DMS114 treated with DMSO at 0.1 percent for 48 hours (cell line): Measurements from ENCODE around the gene SETD9.
A peak's percentile ranks its signal among the peaks of the same experiment; 100 is the strongest.

Experiments used
- DNase-seq: peaks from one replicate; lab custom pipeline; 2025; ENCODE audit not compliant: unreplicated experiment; lab: John Stamatoyannopoulos, UW

The SETD9 gene

DNA sequence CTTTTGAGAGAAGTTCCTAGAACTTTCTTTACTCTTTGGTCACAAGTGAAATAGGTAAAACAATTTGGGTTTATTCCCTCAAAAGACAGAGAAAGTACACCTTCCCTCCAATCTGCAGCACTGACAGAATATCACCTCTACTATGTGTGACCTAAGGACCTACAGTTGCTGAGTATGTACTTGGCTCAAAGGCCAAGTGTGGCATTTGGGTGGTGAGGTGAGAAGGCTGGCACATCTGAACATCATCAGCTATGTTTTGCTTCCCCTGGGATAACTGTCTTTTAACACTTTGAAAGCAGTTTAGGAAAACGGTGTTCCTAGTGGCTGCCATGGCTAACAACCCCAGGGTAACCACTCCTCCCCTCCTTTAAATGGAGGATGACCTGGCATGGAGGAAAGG, 24.9 kb downstream of the SETD9 start:
- no peak for DNase-seq

DNA sequence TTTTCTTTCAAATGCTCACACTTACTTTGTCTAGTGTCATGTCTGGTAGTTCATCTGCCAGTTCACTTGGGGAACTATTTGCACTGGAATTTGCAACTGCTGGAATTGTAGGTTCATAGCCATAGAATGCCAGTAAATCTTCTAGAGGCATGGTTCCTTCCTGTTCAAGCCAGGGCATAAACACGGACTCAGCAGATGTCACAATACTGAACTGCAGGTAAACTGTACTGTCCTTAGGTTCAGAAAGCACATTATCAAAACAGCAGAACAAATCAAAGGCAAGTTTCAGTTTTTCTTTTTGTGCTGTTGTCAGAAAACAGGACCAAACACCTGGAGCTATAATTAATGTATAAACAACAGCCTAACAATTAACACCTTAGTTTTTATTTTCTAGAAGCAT, 29.5 kb downstream of the SETD9 start:
- DNase-seq: no peak

DNA sequence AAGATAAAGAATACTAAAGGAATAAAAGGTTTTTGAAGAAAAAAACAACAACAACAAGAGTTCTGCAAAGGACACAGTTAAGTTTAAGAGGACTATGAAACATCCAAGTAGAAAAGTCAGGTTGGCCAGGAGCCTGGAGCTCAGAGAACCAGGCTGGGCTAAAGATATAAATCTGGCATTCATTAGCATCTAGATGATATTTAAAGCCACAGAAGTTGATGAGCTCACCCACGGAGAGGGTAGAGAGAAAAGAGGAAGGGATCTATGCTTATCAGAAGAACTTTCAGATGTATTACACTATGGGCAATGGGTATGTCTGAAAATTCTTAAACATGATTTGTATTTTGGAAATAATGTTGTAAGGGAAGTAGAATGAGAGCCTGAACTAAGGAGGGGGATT, 32.6 kb downstream of the SETD9 start:
- no peak for DNase-seq

DNA sequence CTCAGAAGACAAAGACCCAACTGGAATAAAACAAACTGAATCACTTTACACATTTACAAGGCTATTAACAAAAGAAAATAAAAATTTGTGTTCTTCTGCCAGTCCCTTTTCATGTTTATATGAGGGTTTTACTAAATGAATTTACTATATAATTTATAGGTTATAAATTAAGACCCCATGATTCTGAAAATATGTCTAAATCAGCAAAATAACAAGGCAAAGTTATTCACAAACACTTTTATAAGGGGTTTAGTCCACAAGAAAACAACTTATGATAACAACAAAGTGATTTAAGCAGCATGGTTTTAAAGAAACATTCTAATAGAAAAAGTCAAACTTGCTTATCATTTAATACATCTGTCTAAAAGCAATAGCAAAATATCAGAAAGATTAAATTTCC, 37.7 kb downstream of the SETD9 start:
- no peak for DNase-seq

DNA sequence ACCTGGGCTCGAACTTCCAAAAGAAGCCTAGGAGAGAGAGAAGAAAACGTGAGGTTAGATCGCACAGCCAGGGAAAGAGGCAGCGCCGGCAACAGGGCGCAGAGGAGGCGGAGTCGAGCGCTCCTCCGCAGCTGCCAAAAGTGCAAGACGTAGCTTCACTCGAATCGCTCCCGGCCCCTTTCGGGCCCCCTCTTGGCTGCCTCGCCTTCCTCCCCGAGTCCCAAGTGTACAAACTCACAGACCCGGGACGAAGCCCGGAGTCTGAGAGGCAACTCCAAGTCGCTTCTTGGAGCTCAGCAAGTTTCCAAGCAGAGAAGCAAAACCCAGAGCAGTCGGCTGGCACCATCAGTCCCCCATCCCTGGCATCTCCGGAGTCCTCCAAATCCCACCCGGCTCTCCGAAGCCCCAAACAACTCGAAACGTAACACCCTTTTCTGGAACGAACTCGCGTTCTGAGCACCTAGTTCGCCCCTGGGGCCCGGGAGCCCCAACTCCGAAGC, 41.3 kb downstream of the SETD9 start:
- peak; percentile 23 for DNase-seq

DNA sequence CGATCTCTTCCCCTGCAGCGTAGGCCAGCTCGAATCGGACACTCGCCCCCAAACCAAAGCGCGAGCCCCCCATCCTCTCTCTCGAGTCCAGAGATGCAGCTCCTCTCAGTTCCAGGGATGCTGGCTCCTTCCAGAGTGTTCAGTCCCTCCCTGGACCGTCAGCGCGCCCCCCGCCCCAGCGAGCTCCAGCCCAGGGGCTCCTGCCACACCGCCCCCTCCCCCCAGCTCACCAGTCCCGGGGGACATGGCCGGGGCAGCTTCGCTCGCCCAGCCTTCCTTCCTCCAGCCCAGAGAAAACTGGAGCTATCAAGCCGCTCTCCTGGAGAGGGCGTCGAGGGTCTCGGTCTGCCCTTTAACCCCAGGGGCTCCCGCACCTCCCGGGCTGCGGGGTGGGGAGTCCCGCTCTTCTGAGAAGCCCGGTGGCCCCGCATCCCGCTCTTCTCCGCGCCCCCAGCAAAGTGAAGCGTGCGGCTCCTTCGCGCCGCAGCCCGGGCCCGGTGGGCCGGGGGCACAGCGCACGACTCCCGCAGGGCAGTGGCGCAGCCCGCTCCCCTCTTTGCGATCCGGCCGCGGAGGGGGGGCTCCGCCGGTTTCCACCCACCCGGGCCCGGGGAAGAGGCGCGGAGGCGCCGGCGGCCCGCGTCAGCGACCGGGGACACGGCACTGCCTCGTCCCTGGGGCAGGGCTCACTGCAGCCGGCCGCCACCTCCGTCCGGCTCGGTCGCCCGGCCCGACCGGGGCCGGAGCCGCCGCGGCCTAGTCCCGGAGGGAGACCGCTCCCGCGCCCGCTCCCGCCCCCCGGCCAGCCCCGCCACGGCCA, 41.9 kb downstream of the SETD9 start:
- no peak for DNase-seq

DNA sequence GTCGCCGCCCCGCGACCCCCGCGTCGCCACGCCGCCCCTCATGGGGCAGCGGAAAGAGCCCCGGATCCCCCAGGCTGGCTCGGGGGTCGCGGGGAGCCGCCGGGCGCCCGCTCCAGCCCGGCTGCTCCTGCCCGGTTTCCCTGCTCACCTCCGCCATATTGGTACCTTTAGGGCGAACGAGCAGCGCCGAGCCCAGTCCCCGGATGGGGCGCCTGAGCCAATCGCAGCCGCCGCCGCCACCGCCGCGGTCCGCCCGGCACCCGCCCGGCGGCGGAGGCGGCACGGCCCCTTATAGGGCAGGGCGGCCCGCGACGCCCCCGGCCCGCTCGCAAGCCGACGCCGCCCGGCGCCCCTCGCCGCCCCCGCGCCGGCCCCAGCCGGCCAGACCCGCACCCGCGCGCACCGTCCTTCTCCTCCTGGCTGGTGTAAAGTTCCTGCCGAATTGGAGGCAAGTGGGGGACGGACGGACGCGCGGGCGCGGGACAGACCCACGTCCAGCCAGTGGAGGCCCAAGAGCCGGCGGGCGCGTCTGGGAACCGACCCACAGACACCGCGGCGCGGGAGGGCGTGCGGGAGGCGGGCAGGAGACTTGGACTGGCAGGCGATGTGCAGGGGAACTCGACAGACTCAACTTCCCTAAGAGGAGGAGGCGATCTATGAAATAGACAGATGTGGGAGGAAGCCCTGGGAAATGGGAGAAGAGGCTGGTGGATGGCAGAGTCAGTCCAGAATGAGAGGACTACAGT, 42.7 kb downstream of the SETD9 start, which contains the start of gene MIER3:
MIER3 (minus strand) TSS at position 178 of the 746 bp plus-strand sequence; CDS start at position 157, 21 bp downstream.
- peak; percentile 39 for DNase-seq

DNA sequence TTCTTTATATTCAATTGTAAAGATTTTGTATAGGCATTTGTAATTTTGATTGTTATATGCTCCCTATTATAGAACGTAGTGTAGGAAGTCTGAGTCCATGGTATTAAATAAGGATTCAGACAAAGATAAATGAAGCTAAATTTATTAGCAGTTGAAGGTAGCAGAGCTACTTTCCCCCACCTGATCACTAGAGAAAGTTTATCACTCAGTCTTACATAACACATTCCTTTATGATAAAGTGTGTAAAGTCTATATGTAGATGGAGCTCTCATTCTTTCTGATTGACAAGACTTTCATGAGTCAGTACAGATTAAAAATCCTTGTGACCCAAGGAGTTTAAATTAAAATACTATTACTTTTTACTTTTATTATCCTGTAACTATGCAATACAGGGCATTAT, 44.9 kb downstream of the SETD9 start:
- no peak for DNase-seq

DNA sequence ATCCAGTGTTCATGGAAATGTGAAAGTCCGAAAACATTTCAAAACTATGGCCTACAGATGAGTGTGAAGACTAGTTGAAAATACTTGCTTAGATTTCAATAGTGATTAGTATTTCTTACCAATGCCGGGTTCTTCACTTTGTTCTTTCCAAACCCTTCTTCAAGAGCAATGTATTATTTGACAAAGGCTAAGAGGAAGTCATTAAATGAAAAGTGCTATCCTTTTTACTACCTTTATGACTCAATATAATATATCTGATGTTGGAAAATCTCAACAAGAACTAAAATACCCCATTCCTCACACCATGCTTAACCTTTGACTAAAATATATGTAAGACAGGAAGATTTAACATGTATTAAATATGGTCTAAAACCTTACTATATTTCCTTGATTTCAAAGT, 49.2 kb downstream of the SETD9 start:
- DNase-seq: no peak

DNA sequence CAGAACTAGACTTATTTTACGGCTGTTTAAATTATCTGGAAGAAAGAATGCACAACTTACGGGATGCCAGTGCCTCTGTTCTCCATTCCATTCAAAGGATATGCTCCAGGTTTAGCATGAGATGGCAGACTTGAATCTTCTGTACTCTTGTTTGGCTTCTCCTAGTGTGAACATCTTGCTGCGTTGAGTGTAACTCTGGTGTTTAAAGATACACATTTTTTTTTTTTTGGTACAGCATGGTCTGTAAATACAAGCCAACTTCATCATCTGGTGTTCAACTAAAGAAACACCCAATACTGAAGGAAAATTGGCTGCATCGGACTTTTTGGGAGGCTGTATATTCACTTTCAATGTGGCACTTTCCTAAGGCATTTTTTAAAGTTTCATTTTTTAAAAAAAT, 49.9 kb downstream of the SETD9 start:
- no peak for DNase-seq

DNA sequence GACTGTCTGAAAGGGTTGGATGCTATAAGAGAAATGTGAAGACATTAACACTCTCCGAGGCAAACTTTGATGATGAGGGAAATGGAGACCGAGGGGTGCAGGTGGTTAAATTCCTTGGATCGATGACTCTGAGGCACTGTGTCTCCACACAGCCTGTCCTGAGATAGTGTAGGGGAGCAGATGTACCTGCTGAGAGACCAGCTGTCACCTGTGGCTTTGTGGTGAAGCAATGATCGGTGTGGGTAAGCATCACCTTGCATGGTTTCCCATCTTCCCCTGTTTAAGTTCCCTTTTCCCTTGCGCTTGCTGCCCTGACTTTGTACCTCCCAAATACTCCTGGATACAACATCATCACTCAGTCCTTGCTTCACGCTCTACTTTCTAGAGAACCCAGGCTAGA, 52.4 kb downstream of the SETD9 start:
- DNase-seq: no peak

DNA sequence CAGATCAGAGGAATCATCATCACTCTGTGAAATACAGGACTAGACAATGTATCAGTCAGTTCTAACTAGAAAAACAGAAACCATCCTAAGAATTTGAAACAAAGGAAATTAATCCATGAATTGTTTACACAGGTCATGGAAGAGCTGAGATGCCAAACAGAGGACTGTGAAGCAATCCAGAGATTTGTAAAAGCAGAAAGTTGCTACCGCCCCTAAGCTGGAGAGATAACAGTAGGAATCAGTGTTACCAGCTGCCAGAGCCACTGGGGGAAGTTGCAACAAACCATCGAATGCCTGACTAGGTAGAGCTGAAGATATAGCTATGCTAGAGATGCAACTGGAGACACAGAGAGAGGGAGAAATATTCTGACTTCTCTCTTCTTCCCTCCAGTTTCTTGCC, 52.9 kb downstream of the SETD9 start:
- DNase-seq: no peak

DNA sequence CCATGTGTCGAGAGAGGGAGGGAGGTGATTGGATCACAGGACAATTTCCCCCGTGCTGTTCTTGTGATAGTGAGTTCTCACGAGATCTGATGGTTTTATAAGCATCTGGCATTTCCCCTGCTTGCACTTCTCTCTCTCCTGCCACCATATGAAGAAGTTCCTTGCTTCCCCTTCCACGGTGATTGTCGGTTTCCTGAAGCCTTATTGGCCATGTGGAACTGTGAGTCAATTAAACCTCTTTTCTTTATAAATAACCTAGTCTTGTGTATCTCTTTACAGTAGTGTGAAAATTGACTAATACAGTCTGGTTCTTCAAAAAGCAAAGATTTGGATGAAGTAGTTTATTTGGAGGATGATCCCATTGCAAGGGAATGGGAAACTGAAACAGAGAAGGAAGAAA, 53.9 kb downstream of the SETD9 start:
- DNase-seq: no peak

DNA sequence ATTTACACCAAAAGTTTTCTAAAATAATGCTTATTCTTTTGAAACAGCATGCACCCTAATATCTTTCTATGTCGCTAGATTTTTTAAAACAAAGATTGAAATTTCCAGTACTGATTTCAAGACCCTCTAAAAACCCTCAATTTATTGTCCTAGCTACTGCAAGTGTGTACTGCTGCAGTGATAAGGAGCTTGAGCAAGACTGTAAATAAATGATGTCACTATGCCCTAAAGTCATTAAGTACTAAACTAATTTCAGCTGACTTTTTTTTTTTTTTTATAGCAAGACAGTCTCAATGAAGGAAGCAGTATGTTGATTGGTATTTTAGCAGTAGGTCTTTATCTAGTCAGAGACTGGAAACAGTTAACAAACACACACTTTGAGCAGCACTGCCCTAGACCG, 54.8 kb downstream of the SETD9 start:
- DNase-seq: no peak
